HTERT RPE-1 (cell line): ENCODE results near the gene STXBP1.

Source experiments
- in situ Hi-C: fragments of 300-500 bp; cut with MboI; formaldehyde crosslinking; loops from 4 replicates; pipeline ENCODE4 v1.14.3; 2020; ENCODE audit warnings: low sequenced_read_pairs

STXBP1 gene

GRCh38 chr9:127689329-127690000 lies 77.4 kb downstream of the STXBP1 start:
- in situ Hi-C loops = no loop called here

DNA sequence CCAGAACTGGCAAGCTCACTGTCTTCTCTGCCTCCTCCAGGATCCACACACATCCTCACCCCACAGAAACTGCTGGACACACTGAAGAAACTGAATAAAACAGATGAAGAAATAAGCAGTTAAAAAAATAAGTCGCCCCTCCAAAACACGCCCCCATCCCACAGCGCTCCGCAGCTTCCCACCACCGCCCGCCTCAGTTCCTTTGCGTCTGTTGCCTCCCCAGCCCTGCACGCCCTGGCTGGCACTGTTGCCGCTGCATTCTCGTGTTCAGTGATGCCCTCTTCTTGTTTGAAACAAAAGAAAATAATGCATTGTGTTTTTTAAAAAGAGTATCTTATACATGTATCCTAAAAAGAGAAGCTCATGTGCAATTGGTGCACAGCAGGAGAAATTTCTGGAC lies 78.7 kb downstream of the STXBP1 start:
- in situ Hi-C loops = no loop called here

DNA sequence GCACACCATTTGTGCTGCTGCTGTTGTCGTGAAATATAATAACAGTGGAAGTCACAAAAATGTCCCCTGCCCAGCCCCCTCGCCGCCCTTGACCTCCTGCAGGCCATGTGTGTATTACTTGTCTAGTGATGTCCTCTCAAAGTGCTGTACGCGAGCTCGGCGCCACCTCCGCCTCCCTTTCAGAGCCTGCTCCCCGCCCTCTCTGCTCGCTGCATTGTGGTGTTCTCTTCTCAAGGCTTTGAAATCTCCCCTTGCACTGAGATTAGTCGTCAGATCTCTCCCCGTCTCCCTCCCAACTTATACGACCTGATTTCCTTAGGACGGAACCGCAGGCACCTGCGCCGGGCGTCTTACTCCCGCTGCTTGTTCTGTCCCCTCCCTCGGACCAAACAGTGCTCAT lies 80.0 kb downstream of the STXBP1 start:
- in situ Hi-C loops = no loop called here

- in situ Hi-C loops = no loop called here
Measured at GRCh38 chr9:127693143-127693542, 81.1 kb downstream of the STXBP1 start.

DNA sequence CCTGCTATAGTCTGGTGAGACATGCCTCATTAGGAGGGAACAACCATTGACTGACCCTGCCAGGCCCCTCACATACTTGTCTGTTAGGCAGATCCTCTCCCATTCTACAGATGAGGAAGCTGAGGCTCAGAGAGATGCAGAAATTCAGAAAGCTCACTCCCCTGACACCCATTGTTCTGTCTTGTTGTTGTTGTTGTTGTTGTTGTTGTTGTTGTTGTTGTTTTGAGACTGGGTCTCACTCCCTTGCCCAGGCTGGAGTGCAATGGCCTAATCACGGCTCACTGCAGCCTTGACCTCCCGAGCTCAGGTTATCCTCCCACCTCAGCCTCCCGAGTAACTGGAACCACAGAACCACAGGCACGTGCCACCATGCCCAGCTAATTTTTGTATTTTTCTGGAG lies 81.6 kb downstream of the STXBP1 start:
- in situ Hi-C loops = no loop called here

DNA sequence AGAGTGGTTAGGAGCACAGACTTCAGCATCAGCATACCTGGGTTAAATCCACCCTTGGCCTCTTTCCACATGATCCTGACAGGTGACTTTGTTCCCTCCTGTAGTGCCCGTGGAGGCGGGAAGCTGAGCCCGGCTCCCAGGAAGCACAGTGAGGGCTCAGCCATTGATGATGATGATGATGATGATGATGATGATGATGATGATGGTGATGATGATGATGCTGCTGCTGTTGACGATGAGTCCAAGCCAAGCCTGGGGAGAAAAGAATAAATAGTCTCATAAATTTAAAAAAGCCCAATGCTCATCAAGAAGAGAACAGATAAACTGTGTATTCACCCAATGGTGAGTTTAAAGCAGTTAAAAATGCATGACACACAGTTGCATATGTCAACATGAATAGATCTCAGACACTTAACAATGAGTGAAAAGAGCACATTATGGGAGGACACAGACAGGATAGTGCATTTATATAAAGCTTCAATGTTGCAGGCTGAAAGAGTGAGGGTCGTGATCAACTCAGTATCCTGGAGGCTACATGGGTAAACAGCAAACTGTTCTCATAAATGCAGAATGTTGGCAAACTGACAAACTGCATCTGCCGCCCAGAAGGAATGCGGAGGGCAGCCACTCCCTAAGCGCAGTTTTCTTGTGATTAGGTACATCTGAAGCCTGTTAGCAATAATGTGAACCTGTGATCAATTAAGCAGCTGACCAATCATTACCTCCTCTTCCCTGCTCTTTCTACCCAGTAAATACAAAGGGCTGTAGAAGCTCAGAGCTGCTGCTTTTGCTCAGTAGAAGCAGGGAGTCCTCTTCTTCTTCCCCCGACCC lies 83.0 kb downstream of the STXBP1 start:
- in situ Hi-C loops = no loop called here

- in situ Hi-C loops = no loop called here
Measured at GRCh38 chr9:127697575-127697974, 85.5 kb downstream of the STXBP1 start.

GRCh38 chr9:127698386-127698785 lies 86.3 kb downstream of the STXBP1 start:
- in situ Hi-C loops = no loop called here

DNA sequence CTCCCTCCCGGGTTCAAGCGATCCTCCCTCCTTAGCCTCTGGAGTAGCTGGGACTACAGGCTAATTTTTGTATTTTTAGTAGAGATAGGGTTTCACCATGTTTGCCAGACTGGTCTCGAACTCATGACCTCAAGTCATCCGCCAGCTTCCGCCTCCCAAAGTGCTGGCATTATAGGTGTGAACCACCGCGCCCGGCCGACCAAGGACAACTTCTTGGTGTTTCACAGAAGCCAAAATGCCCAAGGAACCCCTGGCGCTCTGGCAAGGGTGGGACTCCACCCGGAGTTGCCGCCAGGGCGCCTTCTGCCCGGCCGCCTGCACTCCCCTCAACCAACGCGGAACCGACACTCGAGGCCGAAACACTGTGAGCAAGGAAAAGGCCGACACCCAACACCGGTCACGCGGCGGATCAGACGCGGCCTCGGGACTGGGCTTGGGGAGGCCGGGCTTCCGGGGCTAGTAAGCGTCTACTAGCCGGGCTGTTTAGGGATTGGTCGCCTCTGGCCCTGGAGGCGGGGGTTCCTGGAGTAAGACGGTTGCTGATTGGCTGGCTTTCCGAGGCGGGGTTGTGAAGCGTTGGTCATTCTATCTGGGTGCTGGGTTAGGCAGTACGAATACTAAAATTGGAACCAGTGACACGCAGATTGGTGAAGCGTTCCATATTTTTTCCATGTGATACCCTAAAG lies 87.1 kb downstream of the STXBP1 start:
- in situ Hi-C loops = no loop called here

DNA sequence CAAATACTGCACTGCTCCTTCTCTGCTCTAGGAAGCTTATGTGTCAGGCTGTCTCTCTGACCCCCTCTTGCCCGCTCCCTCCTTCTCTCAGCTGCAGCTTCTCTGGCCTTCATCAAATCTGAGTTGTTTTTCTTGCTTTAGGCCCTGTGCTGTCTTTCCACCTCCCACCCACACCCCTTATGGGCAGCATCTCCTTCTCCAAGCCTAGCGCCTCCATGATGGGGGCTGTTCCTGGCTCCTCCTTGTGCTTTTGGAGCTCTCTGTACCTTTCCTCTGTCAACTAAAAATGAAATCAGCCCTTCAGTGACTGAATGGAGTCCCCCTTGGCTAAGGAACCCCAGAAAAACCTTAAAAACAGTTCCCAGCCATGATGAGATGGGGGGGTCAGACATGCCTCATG lies 88.1 kb downstream of the STXBP1 start:
- in situ Hi-C loops = no loop called here

GRCh38 chr9:127700594-127701255 lies 88.6 kb downstream of the STXBP1 start:
- in situ Hi-C loops = no loop called here

DNA sequence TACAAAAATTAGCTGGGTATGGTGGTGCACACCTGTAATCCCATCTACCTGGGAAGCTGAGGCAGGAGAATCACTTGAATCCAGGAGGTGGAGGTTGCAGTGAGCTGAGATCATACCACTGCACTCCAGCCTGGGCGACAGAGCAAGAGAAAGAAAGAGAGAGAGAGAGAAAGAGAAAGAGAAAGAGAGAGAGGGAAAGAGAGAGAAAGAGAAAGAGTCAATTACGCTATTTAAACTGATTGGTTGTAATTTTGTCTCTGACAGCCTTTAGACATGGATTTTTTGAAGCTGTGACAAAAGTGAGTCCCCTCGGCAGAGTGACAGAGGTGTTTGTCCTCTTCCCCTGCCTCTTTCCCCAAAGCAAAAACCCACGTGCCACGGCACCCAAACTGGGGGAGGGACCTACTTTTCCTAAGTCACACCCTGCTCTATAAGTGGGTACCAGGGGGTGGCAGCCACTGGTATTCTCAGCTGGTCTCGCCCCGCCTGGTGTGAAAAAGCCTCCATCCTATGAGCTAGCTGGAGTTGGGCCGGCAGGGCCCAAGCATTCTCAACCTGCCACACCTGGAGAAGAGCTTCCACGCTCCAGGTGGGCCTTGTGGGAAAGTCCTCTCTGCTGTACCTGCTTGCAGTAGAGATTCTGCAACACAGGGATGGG lies 91.3 kb downstream of the STXBP1 start:
- in situ Hi-C loops = no loop called here

GRCh38 chr9:127705577-127706379 lies 93.7 kb downstream of the STXBP1 start:
- in situ Hi-C loops = no loop called here

GRCh38 chr9:127706836-127707241 lies 94.8 kb downstream of the STXBP1 start, which contains the start of gene CFAP157:
Gene CFAP157 (plus strand): TSS chr9:127706988. CDS start chr9:127707032, 44 bp downstream.
- in situ Hi-C loops = no loop called here

DNA sequence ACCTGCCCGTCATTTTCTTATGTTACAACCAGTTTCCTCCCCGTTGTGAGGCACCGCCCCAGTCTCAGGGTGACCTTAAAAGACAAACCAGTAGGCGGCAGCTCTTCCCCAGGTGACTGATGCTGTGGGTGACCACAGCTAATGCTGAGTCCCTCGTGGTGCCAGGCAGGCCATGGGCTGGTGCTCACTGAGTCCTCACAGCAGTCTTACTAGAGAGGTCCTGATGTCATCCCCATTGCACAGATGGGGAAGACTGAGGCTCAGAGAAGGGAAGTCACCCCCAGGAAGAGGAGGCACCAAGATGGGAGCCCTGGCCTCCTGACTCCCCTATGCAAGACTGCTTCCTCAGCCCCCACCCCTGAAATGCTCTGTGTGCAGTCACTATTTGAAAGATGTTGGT lies 95.7 kb downstream of the STXBP1 start:
- in situ Hi-C loops = no loop called here

GRCh38 chr9:127708952-127709587 lies 97.0 kb downstream of the STXBP1 start:
- in situ Hi-C loops = no loop called here

GRCh38 chr9:127710204-127710783 lies 98.2 kb downstream of the STXBP1 start:
- in situ Hi-C loops = no loop called here

GRCh38 chr9:127711226-127711701 lies 99.2 kb downstream of the STXBP1 start:
- in situ Hi-C loops = no loop called here

- in situ Hi-C loops = no loop called here
Measured at GRCh38 chr9:127711831-127712274, 99.8 kb downstream of the STXBP1 start.
